Fibroblast of upper back skin (primary cell): Measurements from ENCODE around the gene CCDC88B.

Experiments used
- DNase-seq: peaks from one replicate; pipeline ENCODE4 v3.0.0-alpha.2; 2013

CCDC88B gene

GRCh38 chr11:64384981-64385944 is 45.3 kb downstream of the CCDC88B start:
- no peak for DNase-seq

- DNase-seq, result peak; percentile 32
Measured at GRCh38 chr11:64385945-64386704, 46.1 kb downstream of the CCDC88B start.

GRCh38 chr11:64387916-64388315 is 47.9 kb downstream of the CCDC88B start:
- no peak for DNase-seq

- no peak for DNase-seq
Measured at GRCh38 chr11:64388894-64389293, 48.9 kb downstream of the CCDC88B start.

- no peak for DNase-seq
Measured at GRCh38 chr11:64389851-64390250, 49.8 kb downstream of the CCDC88B start.

GRCh38 chr11:64390558-64390957 is 50.6 kb downstream of the CCDC88B start:
- DNase-seq, result no peak

- no peak for DNase-seq
Measured at GRCh38 chr11:64391839-64392238, 51.8 kb downstream of the CCDC88B start.

- no peak for DNase-seq
Measured at GRCh38 chr11:64395545-64396078, 55.6 kb downstream of the CCDC88B start.

GRCh38 chr11:64396079-64396591 is 56.1 kb downstream of the CCDC88B start:
- DNase-seq, result peak; percentile 20

GRCh38 chr11:64400102-64400501 is 60.1 kb downstream of the CCDC88B start:
- no peak for DNase-seq

GRCh38 chr11:64400667-64401066 is 60.7 kb downstream of the CCDC88B start:
- DNase-seq, result no peak

GRCh38 chr11:64401775-64402174 is 61.8 kb downstream of the CCDC88B start:
- DNase-seq, result no peak

GRCh38 chr11:64403106-64403505 is 63.1 kb downstream of the CCDC88B start:
- no peak for DNase-seq

- DNase-seq, result no peak
Measured at GRCh38 chr11:64406221-64406946, 66.4 kb downstream of the CCDC88B start.
